Measurements from ENCODE around the gene LEPROT. TPM values are rescaled to one million over a fixed set of nuclear protein-coding genes. Genes with fewer than 3 reads are reported as not detected.
"Not testable (repeated sequence)": the region's sequence is repeated elsewhere in the genome, so short reads cannot be mapped to it uniquely, and the experiment has no call there.

LEPROT gene
- 24.2 and 25.0 TPM in 2 replicates for total RNA-seq

- H3K9me3 Mint-ChIP-seq: no peaks in the 10 kb centered on the region
- peaks cover 5% of the 10 kb centered on the region for H3K27me3 Mint-ChIP-seq (ENCODE audit: insufficient read depth)
- peaks cover 39% of the 10 kb centered on the region for H3K4me1 Mint-ChIP-seq (ENCODE audit: low read depth)
- no peak within 1 kb of the TSS for H3K4me3 Mint-ChIP-seq
- peak within 1 kb of the TSS; percentile 90 for H3K27ac Mint-ChIP-seq
- DNase-seq (ENCODE audit: low spot score): no peak
- H3K36me3 Mint-ChIP-seq (ENCODE audit: low read depth): peaks cover 12% of the 10 kb centered on the region
- intact Hi-C loops (cut with micrococcal nuclease): loop anchor here (1.0 to 10.0 kb wide), 12 partner anchors 27 to 1504 kb away; partner anchors contain the start of genes AK4, DNAI4, DNAJC6 and JAK1
Observed at GRCh38 chr1:65420590-65421350, at the start of gene LEPROT, which contains the start of gene LEPR. Gene LEPROT, plus strand, starts transcription at chr1:65420668. Its CDS starts 57 bp downstream, at chr1:65420725. Gene LEPR, plus strand, starts transcription at chr1:65420668. Its CDS starts 144,898 bp downstream, at chr1:65565566.

GRCh38 chr1:65371544-65371943, 48.9 kb upstream of the LEPROT start:
- Mint-ChIP-seq H3K9me3 (no peaks in the 10 kb centered on the region), H3K36me3 (ENCODE audit: low read depth) (peaks cover 7% of the 10 kb centered on the region), H3K4me3 (no peak overlapping the region), H3K4me1 (ENCODE audit: low read depth) (peaks cover 10% of the 10 kb centered on the region), H3K27me3 (ENCODE audit: insufficient read depth) (peaks cover 15% of the 10 kb centered on the region), H3K27ac (no peak overlapping the region)
- no peak for DNase-seq (ENCODE audit: low spot score)
- intact Hi-C loops (cut with micrococcal nuclease): no loop called here

DNA sequence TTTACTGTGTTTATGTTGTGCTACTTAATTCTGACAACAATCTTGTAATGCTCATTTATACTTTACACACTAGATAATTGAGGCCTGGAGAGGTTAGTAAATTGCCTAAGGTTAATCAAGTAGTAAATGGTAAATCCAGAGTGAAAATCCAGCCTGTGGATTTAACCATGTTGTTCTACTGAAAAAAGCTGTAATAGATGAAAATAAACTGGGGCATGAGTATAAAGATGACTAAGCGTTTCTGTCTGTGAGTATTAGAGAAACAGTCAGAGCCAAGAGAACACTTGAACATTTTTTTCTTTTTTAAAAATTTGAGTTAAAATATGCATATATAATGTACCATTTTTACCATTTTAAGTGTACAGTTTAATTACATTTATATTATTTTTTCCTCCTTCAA, 47.9 kb upstream of the LEPROT start:
- Mint-ChIP-seq H3K27ac (no peak overlapping the region), H3K9me3 (no peaks in the 10 kb centered on the region), H3K27me3 (ENCODE audit: insufficient read depth) (peaks cover 15% of the 10 kb centered on the region), H3K36me3 (ENCODE audit: low read depth) (peaks cover 7% of the 10 kb centered on the region), H3K4me1 (ENCODE audit: low read depth) (peaks cover 10% of the 10 kb centered on the region), H3K4me3 (no peak overlapping the region)
- intact Hi-C loops (cut with micrococcal nuclease): no loop called here
- DNase-seq (ENCODE audit: low spot score): no peak

DNA sequence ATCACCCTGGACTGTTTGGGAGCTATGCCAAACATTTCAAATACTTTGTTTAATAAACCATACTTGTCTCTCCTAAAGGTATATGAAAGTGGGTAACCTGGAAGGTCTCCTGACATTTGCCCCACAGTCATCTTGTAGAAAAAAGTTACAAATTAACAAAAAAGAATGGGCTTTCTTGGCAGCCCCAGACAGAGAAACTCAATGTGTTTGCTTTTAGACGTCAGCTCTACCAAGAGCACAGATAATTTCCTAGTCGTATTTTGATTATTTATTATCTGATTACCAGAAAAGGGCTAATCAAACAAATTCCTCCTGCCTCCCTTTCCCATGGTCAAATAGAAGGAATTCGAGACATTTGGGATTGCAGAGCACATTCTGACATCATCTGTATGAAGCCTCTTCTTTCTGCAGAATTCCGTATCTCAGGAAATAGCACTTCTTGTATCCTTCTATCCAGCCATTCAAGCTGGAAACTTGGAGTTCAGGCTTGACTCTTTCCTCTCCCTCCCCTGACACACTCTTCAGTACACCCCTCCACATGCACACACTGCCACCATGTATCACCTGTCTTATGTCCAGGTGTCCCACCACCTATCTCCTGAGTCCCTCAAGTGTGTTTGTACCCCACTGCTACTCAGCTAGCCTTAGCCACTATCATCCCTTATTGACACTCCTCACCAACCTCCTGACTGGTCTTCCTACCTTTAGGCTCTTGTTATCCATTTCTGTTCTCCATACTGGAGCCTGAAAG, 42.8 kb upstream of the LEPROT start:
- H3K4me1 Mint-ChIP-seq (ENCODE audit: low read depth): peaks cover 4% of the 10 kb centered on the region
- DNase-seq (ENCODE audit: low spot score): no peak
- no peak overlapping the region for H3K4me3 Mint-ChIP-seq
- peaks cover 13% of the 10 kb centered on the region for H3K36me3 Mint-ChIP-seq (ENCODE audit: low read depth)
- H3K9me3 Mint-ChIP-seq: peaks cover 4% of the 10 kb centered on the region
- H3K27me3 Mint-ChIP-seq (ENCODE audit: insufficient read depth): peaks cover 1% of the 10 kb centered on the region
- intact Hi-C loops (cut with micrococcal nuclease): no loop called here
- H3K27ac Mint-ChIP-seq: no peak overlapping the region

GRCh38 chr1:65378247-65378946, 42.1 kb upstream of the LEPROT start:
- DNase-seq (ENCODE audit: low spot score): no peak
- no peak overlapping the region for H3K27ac Mint-ChIP-seq
- intact Hi-C loops (cut with micrococcal nuclease): no loop called here
- no peak overlapping the region for H3K4me3 Mint-ChIP-seq
- peaks cover 4% of the 10 kb centered on the region for H3K9me3 Mint-ChIP-seq
- H3K4me1 Mint-ChIP-seq (ENCODE audit: low read depth): no peaks in the 10 kb centered on the region
- H3K36me3 Mint-ChIP-seq (ENCODE audit: low read depth): peaks cover 15% of the 10 kb centered on the region
- H3K27me3 Mint-ChIP-seq (ENCODE audit: insufficient read depth): peaks cover 1% of the 10 kb centered on the region

- intact Hi-C loops (cut with micrococcal nuclease); H3K27ac Mint-ChIP-seq; H3K27me3 Mint-ChIP-seq (ENCODE audit: insufficient read depth); H3K4me3 Mint-ChIP-seq; DNase-seq (ENCODE audit: low spot score); H3K9me3 Mint-ChIP-seq: not testable (repeated sequence)
- peaks cover 21% of the 10 kb centered on the region for H3K36me3 Mint-ChIP-seq (ENCODE audit: low read depth)
- peaks cover 11% of the 10 kb centered on the region for H3K4me1 Mint-ChIP-seq (ENCODE audit: low read depth)
Observed at GRCh38 chr1:65384426-65384825, 36.0 kb upstream of the LEPROT start.

DNA sequence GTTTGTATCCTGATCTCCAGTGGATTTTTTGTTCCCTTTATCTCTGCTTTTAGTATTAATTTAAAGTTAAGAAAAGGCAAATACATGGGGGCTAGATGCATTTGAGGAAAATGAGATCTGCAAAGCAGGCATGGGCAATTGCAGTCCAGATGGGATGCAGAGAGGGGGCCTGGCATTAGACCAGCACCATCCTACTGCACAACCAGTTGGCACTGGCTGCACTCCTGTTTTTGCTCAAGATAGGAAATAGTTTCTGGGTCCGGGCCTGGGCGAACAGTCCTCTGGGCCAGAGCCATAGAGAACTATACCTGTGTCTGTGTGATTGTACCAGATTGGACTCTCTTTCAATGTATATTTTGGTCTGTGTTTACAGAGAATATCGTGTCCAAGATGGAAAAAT, 34.0 kb upstream of the LEPROT start:
- DNase-seq (ENCODE audit: low spot score): no peak
- Mint-ChIP-seq H3K27me3 (ENCODE audit: insufficient read depth) (no peaks in the 10 kb centered on the region), H3K4me3 (no peak overlapping the region), H3K9me3 (peaks cover 5% of the 10 kb centered on the region), H3K27ac (no peak overlapping the region), H3K4me1 (ENCODE audit: low read depth) (peaks cover 29% of the 10 kb centered on the region), H3K36me3 (ENCODE audit: low read depth) (peaks cover 29% of the 10 kb centered on the region)
- intact Hi-C loops (cut with micrococcal nuclease): no loop called here

GRCh38 chr1:65387821-65388220, 32.6 kb upstream of the LEPROT start:
- Mint-ChIP-seq H3K4me1 (ENCODE audit: low read depth) (peaks cover 41% of the 10 kb centered on the region), H3K4me3 (no peak overlapping the region), H3K9me3 (peaks cover 5% of the 10 kb centered on the region), H3K36me3 (ENCODE audit: low read depth) (peaks cover 31% of the 10 kb centered on the region), H3K27me3 (ENCODE audit: insufficient read depth) (no peaks in the 10 kb centered on the region), H3K27ac (no peak overlapping the region)
- intact Hi-C loops (cut with micrococcal nuclease): no loop called here
- no peak for DNase-seq (ENCODE audit: low spot score)

GRCh38 chr1:65388908-65389695, 31.4 kb upstream of the LEPROT start:
- Mint-ChIP-seq H3K4me1 (ENCODE audit: low read depth) (peaks cover 53% of the 10 kb centered on the region), H3K27me3 (ENCODE audit: insufficient read depth) (no peaks in the 10 kb centered on the region), H3K4me3 (no peak overlapping the region), H3K27ac (peak overlapping the region; percentile 59), H3K36me3 (ENCODE audit: low read depth) (peaks cover 31% of the 10 kb centered on the region), H3K9me3 (peaks cover 4% of the 10 kb centered on the region)
- DNase-seq (ENCODE audit: low spot score): no peak
- intact Hi-C loops (cut with micrococcal nuclease): no loop called here

DNA sequence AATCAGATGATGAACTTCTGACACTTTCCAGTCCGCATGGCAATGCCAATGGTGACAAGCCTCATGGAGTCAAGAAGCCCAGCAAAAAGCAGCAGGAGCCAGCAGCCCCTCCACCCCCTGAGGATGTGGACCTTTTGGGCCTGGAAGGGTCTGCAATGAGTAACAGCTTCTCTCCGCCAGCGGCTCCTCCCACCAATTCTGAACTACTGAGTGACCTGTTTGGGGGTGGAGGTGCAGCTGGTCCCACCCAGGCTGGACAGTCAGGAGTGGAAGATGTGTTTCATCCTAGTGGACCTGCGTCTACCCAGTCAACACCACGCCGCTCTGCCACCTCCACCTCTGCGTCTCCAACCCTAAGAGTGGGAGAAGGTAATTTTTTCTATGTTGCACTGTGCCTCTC, 28.0 kb upstream of the LEPROT start:
- Mint-ChIP-seq H3K27ac (peak overlapping the region; percentile 42), H3K4me1 (ENCODE audit: low read depth) (peaks cover 87% of the 10 kb centered on the region), H3K4me3 (no peak overlapping the region), H3K27me3 (ENCODE audit: insufficient read depth) (no peaks in the 10 kb centered on the region), H3K36me3 (ENCODE audit: low read depth) (peaks cover 28% of the 10 kb centered on the region), H3K9me3 (no peaks in the 10 kb centered on the region)
- intact Hi-C loops (cut with micrococcal nuclease): loop anchor here (2.0 to 10.0 kb wide), 13 partner anchors 40 to 1782 kb away; partner anchors contain the start of genes AK4, DNAI4, DNAJC6 and JAK1
- DNase-seq (ENCODE audit: low spot score): no peak

GRCh38 chr1:65393347-65393746, 27.1 kb upstream of the LEPROT start:
- intact Hi-C loops (cut with micrococcal nuclease): loop anchor here (1.0 to 10.0 kb wide), 19 partner anchors 27 to 1781 kb away; partner anchors contain the start of genes AK4, DNAI4, DNAJC6 and JAK1
- Mint-ChIP-seq H3K4me1 (ENCODE audit: low read depth) (peaks cover 96% of the 10 kb centered on the region), H3K27me3 (ENCODE audit: insufficient read depth) (no peaks in the 10 kb centered on the region), H3K9me3 (no peaks in the 10 kb centered on the region), H3K36me3 (ENCODE audit: low read depth) (peaks cover 29% of the 10 kb centered on the region), H3K4me3 (peak overlapping the region; percentile 35), H3K27ac (peak overlapping the region; percentile 70)
- DNase-seq (ENCODE audit: low spot score): peak; percentile 30

DNA sequence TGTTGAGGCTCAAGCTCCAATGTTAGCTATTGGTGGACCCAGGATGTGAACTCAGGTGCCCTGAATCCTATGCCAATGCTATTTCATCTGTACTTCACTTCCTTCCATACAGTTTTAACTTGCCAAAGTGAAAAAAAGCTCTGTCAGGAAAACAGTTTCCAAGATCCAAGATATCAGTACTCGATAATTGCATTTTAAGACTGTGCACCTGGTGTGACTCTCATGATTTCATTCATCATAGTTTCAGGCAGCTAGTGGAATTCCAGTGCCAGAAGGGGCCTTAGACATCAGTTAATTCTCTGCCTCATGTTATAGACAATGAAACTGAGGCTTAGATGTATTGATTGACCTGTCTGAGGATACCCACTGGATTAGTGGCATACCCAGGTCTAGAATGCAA, 26.5 kb upstream of the LEPROT start:
- Mint-ChIP-seq H3K36me3 (ENCODE audit: low read depth) (peaks cover 29% of the 10 kb centered on the region), H3K9me3 (no peaks in the 10 kb centered on the region), H3K27ac (peak overlapping the region; percentile 70), H3K4me1 (ENCODE audit: low read depth) (peaks cover 93% of the 10 kb centered on the region), H3K4me3 (peak overlapping the region; percentile 35), H3K27me3 (ENCODE audit: insufficient read depth) (no peaks in the 10 kb centered on the region)
- DNase-seq (ENCODE audit: low spot score): no peak
- intact Hi-C loops (cut with micrococcal nuclease): loop anchor here (1.0 to 10.0 kb wide), 19 partner anchors 26 to 1781 kb away; partner anchors contain the start of genes AK4, DNAI4, DNAJC6 and JAK1

All from activated T-helper 1 cell treated with anti-CD3 and anti-CD28 coated beads, Interleukin-12 subunit alpha, Interleukin-12 subunit beta, Interleukin-2, Interleukin-4 antibody, amounts not matched to agents 30 ng/mL and 10 ng/mL and 1 ng/mL, durations not matched to agents 14 hours and 24 hours and 36 hours (primary cell).